CD14-positive monocyte (primary cell): Measurements from ENCODE around the gene NECAB2. TPM values are rescaled to one million over a fixed set of nuclear protein-coding genes. Genes with fewer than 3 reads are reported as not detected.

Experiments
- DNase-seq, 3 donors: peaks; one replicate each; pipeline ENCODE4 v3.0.0-alpha.2; 2011 to 2022
- H2AFZ ChIP-seq: 2 replicates; pipeline ENCODE4 v1.6.0; 2012; ENCODE audit warnings: mild to moderate bottlenecking, low read depth, low read length, inconsistent platforms; ENCODE audit not compliant: insufficient read depth, poor library complexity, severe bottlenecking
- H3K27ac ChIP-seq, 2 donors: 1 replicate in 1 of 2; 2 replicates in 1 of 2; pipeline ENCODE4 v1.5.1; 2012 to 2013; ENCODE audit warnings: low read length in 2 of 2, control low read depth in 1 of 2, inconsistent platforms in 1 of 2, low read depth in 1 of 2, mild to moderate bottlenecking in 1 of 2
- H3K27me3 ChIP-seq, 2 donors: one replicate each; pipeline versions ENCODE4 v1.6.0 to v1.6.1; 2011 to 2013; ENCODE audit warnings: low read length in 2 of 2; ENCODE audit not compliant: control insufficient read depth in 2 of 2, insufficient read depth in 2 of 2
- H3K36me3 ChIP-seq, 2 donors: replicated peaks in 1 of 2; 1 replicate in 1 of 2; 2 replicates in 1 of 2; pipeline versions ENCODE4 v1.5.1 to v1.6.1; 2012 to 2013; ENCODE audit warnings: low read length in 2 of 2, control low read depth in 1 of 2, inconsistent platforms in 1 of 2, mild to moderate bottlenecking in 1 of 2; ENCODE audit not compliant: insufficient read depth in 2 of 2, control insufficient read depth in 1 of 2
- H3K4me1 ChIP-seq, 2 donors: 1 replicate in 1 of 2; 2 replicates in 1 of 2; pipeline versions ENCODE4 v1.5.1 to v1.6.1; 2012 to 2013; ENCODE audit warnings: low read length in 2 of 2, control low read depth in 1 of 2, inconsistent platforms in 1 of 2, mild to moderate bottlenecking in 1 of 2, moderate library complexity in 1 of 2; ENCODE audit not compliant: insufficient read depth in 2 of 2, control insufficient read depth in 1 of 2
- H3K4me2 ChIP-seq: replicated peaks from 2 replicates; pipeline ENCODE3; 2012; ENCODE audit warnings: low read length, moderate library complexity, mild to moderate bottlenecking; ENCODE audit not compliant: poor library complexity, severe bottlenecking; ENCODE audit errors: extremely low read depth
- H3K4me3 ChIP-seq, 3 experiments: fragments of 200-600 bp in 1 of 3; sonication (generic) in 1 of 3; replicated peaks in 1 of 3; 1 replicate in 2 of 3; 2 replicates in 1 of 3; pipeline ENCODE4 v1.5.1; 2011 to 2013; ENCODE audit warnings: low read length in 3 of 3, mild to moderate bottlenecking in 3 of 3, control low read depth in 2 of 3, low read depth in 2 of 3, inconsistent platforms in 1 of 3, moderate library complexity in 1 of 3
- H3K79me2 ChIP-seq: 2 replicates; pipeline ENCODE4 v1.6.0; 2012; ENCODE audit warnings: mild to moderate bottlenecking, control low read depth, inconsistent platforms, low read length, moderate library complexity; ENCODE audit not compliant: insufficient read depth
- H3K9ac ChIP-seq: 2 replicates; pipeline ENCODE4 v1.6.0; 2017; ENCODE audit warnings: low read length, mild to moderate bottlenecking; ENCODE audit not compliant: insufficient read depth, poor library complexity, severe bottlenecking
- H3K9me3 ChIP-seq, 2 donors: replicated peaks in 1 of 2; 1 replicate in 1 of 2; 2 replicates in 1 of 2; pipeline versions ENCODE4 v1.5.1 to v1.6.1; 2012 to 2013; ENCODE audit warnings: low read length in 2 of 2, control low read depth in 1 of 2; ENCODE audit not compliant: control insufficient read depth in 1 of 2, insufficient read depth in 1 of 2
- H4K20me1 ChIP-seq: 2 replicates; pipeline ENCODE4 v1.6.0; 2012; ENCODE audit warnings: mild to moderate bottlenecking, low read length, control low read depth, moderate library complexity; ENCODE audit not compliant: insufficient read depth
- H3K27ac Mint-ChIP-seq, 7 donors: one replicate each; pipeline ENCODE4 v1.8.0; 2020; ENCODE audit warnings: mild to moderate bottlenecking in 7 of 7, mixed read lengths in 7 of 7, moderate library complexity in 6 of 7, inconsistent platforms in 2 of 7
- H3K27me3 Mint-ChIP-seq, 3 donors: one replicate each; pipeline ENCODE4 v1.8.0; 2021 to 2022; ENCODE audit warnings: low read depth in 3 of 3, mild to moderate bottlenecking in 3 of 3, mixed read lengths in 3 of 3, moderate library complexity in 3 of 3, inconsistent platforms in 1 of 3
- H3K36me3 Mint-ChIP-seq, 2 donors: one replicate each; pipeline ENCODE4 v1.8.0; 2020; ENCODE audit warnings: mixed read lengths in 2 of 2, inconsistent platforms in 1 of 2, mild to moderate bottlenecking in 1 of 2
- H3K4me1 Mint-ChIP-seq: one replicate; pipeline ENCODE4 v1.8.0; 2020; ENCODE audit warnings: mild to moderate bottlenecking, mixed read lengths
- H3K4me3 Mint-ChIP-seq, 2 donors: one replicate each; pipeline ENCODE4 v1.8.0; 2020; ENCODE audit warnings: mild to moderate bottlenecking in 2 of 2, mixed read lengths in 2 of 2, moderate library complexity in 1 of 2
- H3K9me3 Mint-ChIP-seq, 7 donors: one replicate each; pipeline ENCODE4 v1.8.0; 2020 to 2022; ENCODE audit warnings: mixed read lengths in 7 of 7, mild to moderate bottlenecking in 6 of 7, moderate library complexity in 6 of 7, inconsistent platforms in 2 of 7
- CTCF ChIP-seq: fragments of 200-600 bp; IDR thresholded peaks from one replicate; pipeline ENCODE4 v1.8.0; 2022; ENCODE audit warnings: antibody characterized with exemption, mild to moderate bottlenecking
- WGBS: methylation state at CpG from one replicate; pipeline ENCODE4 v1.1.5; 2013; ENCODE audit warnings: missing lambda C conversion rate; ENCODE audit not compliant: insufficient coverage; 5-methylcytosine and 5-hydroxymethylcytosine counted together
- intact Hi-C, 2 donors: fragments of 100-400 bp; cut with micrococcal nuclease; formaldehyde crosslinking; loops; one replicate each; pipeline versions ENCODE4 v1.15.0 to v1.15.1; 2023
- polyA plus RNA-seq, 3 donors: library from polyadenylated mRNA; depleted of rRNA in 1 of 3; unstranded in 2 of 3; stranded (reverse) in 1 of 3; fragments of 300-500 nt in 2 of 3; fragments of >200 nt in 1 of 3; fragmentation: Illumina TruSeq in 2 of 3; gene quantifications; 1 replicate in 2 of 3; 2 replicates in 1 of 3; pipeline ENCODE4 v1.2.3, GENCODE V29; 2012 to 2021

Gene NECAB2
- polyA plus RNA-seq, 3 donors: 0.33 to 1.4 (median 0.52) TPM

GRCh38 chr16:83971165-83972130 lies 3.4 kb downstream of the NECAB2 start:
- Histone ChIP-seq H3K27me3 (peaks cover 6 to 32% of the 10 kb centered on the region in 2 donors), H3K9ac (no peak overlapping the region), H3K79me2 (no peaks in the 10 kb centered on the region), H3K9me3 (peaks cover 0 to 4% of the 10 kb centered on the region in 2 donors), H2AFZ (no peak overlapping the region), H3K36me3 (no peaks in the 10 kb centered on the region), H3K4me2 (no peak overlapping the region), H3K4me3 (no peak overlapping the region), H4K20me1 (no peaks in the 10 kb centered on the region), H3K4me1 (no peaks in the 10 kb centered on the region), H3K27ac (no peak overlapping the region)
- Mint-ChIP-seq H3K4me1 (peaks cover 2% of the 10 kb centered on the region), H3K4me3 (no peak overlapping the region), H3K36me3 (no peaks in the 10 kb centered on the region), H3K27me3 (peaks cover 32 to 56% (median 47%) of the 10 kb centered on the region in 3 donors), H3K9me3 (peaks cover 0 to 10% (median 3%) of the 10 kb centered on the region in 7 donors), H3K27ac (no peak overlapping the region)
- TF ChIP-seq CTCF: no peak
- intact Hi-C loops: no loop called here
- no peak for DNase-seq
- WGBS: 85% methylated on average over 18 of the region's 27 CpGs

- Histone ChIP-seq H3K9me3 (peaks cover 1 to 5% of the 10 kb centered on the region in 2 donors), H3K4me1 (no peaks in the 10 kb centered on the region), H3K36me3 (no peaks in the 10 kb centered on the region), H4K20me1 (no peaks in the 10 kb centered on the region), H3K4me2 (no peak overlapping the region), H3K27me3 (peaks cover 6 to 32% of the 10 kb centered on the region in 2 donors), H2AFZ (no peak overlapping the region), H3K4me3 (no peak overlapping the region), H3K79me2 (no peaks in the 10 kb centered on the region), H3K27ac (no peak overlapping the region), H3K9ac (no peak overlapping the region)
- no peak overlapping the region for H3K27ac Mint-ChIP-seq
- H3K27me3 Mint-ChIP-seq: peaks cover 36 to 53% (median 50%) of the 10 kb centered on the region in 3 donors
- no peak overlapping the region for H3K4me3 Mint-ChIP-seq
- DNase-seq: no peak
- intact Hi-C loops: no loop called here
- H3K9me3 Mint-ChIP-seq: peaks cover 0 to 15% (median 5%) of the 10 kb centered on the region in 7 donors
- no peaks in the 10 kb centered on the region for H3K36me3 Mint-ChIP-seq
- peaks cover 2% of the 10 kb centered on the region for H3K4me1 Mint-ChIP-seq
- no peak for TF ChIP-seq CTCF
- WGBS: 92% methylated on average over 13 of the region's 19 CpGs
Observed at GRCh38 chr16:83972256-83973008, 4.4 kb downstream of the NECAB2 start.
